GM18870 (cell line): ENCODE measurements around the gene GPR142.

ENCODE experiments used
- ATAC-seq: cut with Tn5 transposase; IDR thresholded peaks from one replicate; pipeline ENCODE4 v1.9.1; 2021; ENCODE audit warnings: moderate library complexity; ENCODE audit not compliant: unreplicated experiment

Gene GPR142

GRCh38 chr17:74367206-74367605 lies at the start of gene GPR142:
Gene GPR142 (plus strand): TSS chr17:74367506. CDS start chr17:74369541, 2,035 bp downstream.
- no peak for ATAC-seq

GRCh38 chr17:74318391-74318790 lies 48.9 kb upstream of the GPR142 start:
- no peak for ATAC-seq

DNA sequence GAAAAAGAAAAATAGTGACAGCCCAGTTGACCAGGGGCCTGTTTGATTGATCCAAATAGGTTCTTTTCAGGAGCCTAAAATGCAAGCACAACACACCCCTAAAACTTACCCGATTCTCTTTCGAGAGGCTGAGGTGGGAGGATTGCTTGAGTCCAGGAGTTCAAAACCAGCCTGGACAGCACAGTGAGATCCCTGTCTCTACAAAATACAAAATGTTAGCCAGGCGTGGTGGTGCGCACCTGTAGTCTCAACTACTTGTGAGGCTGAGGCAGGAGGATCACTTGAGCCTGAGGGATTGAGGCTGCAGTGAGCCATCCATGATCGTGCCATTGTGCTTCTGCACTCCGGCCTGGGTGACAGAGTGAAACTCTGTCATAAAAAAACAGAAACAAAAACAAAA lies 42.8 kb upstream of the GPR142 start:
- no peak for ATAC-seq

GRCh38 chr17:74325376-74325742 lies 41.9 kb upstream of the GPR142 start:
- ATAC-seq: no peak

- ATAC-seq: no peak
These were observed 41.4 kb upstream of the GPR142 start, which contains the start of gene KIF19 for GRCh38 chr17:74325743-74326379. Gene KIF19 (plus strand): TSS chr17:74326226. CDS start chr17:74326350, 124 bp downstream.

GRCh38 chr17:74326506-74326905 lies 40.8 kb upstream of the GPR142 start:
- no peak for ATAC-seq

DNA sequence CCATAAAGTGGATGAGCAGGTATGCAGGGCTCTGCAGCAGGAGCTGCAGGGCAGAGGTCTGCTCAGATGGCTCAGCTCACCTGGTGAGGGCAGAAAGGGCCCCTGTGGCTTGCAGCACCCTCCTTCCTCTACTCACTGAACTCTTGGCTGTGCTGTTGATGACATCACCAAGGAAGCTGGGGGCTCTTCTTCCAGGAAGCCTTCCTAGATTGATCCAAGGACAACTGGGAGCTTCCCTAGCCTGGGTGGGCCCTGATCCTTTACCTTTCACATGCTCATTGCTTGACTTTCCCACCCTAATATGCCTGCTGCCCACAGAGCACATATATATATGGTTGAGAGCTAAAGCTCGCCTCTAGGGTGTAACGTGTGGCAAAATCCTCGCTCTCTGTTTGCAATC lies 38.8 kb upstream of the GPR142 start:
- ATAC-seq: no peak

DNA sequence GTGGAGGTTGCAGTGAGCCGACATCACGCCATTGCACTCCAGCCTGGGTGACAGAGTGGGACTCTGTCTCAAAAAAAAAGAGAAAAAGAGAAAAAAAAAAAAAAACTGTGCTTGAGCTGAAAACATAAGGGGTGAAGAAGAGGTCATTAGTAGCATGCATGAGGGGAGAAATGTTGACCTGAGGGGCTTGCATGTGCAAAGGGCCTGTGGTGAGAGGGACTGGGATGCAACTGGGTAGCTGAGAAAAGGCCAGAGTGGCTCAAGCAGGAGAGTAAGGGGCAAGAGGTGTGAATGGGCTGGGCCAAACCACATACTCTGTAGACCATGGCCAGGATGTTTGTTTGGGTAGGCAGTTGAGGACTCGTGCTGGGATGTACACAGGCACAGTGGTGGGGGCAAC lies 37.9 kb upstream of the GPR142 start:
- no peak for ATAC-seq

- ATAC-seq: no peak
These were observed 36.9 kb upstream of the GPR142 start for GRCh38 chr17:74330446-74330845.

DNA sequence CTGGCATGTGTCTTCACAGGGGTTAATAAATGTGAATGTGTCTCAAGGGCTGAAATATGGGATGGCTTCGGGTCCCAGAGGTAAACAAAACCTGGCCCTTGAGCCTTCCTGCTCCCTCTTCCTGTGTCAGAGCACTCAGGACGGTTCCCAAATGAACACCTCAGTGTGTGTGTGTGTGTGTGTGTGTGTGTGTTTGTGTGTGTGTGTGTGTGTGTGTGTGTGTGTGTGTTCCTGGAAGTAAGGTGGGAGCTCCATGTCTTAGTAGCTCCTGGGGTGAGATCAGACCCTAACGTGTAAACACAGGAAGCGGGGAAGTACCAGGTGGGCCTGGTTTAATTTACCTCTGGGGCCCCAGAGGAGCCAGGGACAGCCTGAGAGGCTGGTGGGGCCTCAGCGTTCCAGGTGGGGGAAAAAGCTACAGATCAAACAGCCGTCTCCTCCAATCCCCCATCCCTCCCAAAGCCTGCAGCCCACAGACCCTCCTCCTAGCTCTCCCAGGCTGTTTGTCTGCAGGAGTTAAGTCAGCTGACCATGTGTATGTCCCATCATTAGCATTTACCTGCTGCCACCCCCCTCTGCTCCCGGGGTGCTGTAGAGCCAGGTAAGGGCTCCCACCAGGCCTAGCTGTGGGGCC lies 35.2 kb upstream of the GPR142 start:
- no peak for ATAC-seq

DNA sequence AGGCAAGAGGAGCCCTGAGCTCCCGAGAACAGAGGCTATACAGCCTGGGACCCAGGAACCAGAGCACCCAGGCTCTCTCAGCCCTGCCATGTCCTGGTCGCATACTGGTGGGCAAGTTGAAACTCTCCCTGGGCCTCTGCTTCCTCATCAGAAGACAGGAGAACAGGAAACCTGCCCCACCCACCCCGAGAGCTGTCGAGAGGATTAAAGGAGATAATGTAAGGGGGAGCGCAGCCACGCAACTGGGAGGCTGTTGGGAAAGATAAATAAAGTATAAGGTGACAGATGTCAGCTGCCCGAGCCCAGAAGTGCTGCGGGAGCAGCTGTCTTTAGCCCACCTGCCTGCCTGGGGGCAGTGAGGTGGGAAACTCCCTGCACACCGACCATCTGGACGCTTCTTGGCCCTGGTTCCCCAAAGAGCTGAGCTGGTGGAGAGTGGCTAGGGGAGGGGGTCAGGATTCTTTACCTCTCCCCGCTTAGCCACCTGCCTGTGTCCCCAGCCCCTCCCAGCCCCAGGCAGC lies 34.5 kb upstream of the GPR142 start:
- ATAC-seq: no peak

DNA sequence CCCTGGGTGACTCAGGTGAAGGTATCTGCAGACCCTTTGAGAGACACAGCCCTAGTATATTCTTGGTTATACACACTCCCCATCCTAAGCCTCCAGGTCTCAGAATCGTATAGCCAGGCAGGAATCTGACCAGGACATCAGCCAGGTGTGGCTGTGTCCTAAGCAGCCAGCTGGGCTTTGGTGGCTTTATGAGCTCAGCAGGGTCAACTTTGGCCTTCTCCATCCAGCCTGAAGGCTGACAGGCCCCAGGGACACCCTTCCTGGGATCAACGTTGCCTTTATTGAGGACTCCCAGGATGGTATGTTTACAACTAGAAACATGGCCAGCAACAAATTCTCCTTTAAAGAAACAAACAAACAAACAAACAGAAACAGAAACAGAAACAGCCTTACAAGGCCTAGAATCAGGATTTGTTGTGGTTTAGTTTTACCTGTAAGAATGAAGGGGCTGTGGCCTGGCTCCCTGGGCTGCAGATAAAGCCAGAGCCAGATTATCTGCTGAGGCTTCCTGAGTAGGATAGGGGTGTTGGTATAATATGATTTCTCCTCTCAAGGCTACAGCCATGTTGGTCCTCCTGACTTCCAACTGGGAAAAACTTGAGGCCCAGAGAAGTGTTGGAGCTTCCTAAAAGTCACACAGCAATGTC lies 32.8 kb upstream of the GPR142 start:
- ATAC-seq: no peak

GRCh38 chr17:74335529-74336062 lies 31.7 kb upstream of the GPR142 start:
- no peak for ATAC-seq

GRCh38 chr17:74336307-74336706 lies 31.0 kb upstream of the GPR142 start:
- no peak for ATAC-seq

- no peak for ATAC-seq
These were observed 29.3 kb upstream of the GPR142 start for GRCh38 chr17:74337834-74338500.

- no peak for ATAC-seq
These were observed 27.6 kb upstream of the GPR142 start for GRCh38 chr17:74339537-74340195.

- no peak for ATAC-seq
These were observed 26.8 kb upstream of the GPR142 start for GRCh38 chr17:74340470-74341023.

GRCh38 chr17:74342224-74342623 lies 25.1 kb upstream of the GPR142 start:
- no peak for ATAC-seq

- ATAC-seq: no peak
These were observed 24.2 kb upstream of the GPR142 start for GRCh38 chr17:74343121-74343520.

DNA sequence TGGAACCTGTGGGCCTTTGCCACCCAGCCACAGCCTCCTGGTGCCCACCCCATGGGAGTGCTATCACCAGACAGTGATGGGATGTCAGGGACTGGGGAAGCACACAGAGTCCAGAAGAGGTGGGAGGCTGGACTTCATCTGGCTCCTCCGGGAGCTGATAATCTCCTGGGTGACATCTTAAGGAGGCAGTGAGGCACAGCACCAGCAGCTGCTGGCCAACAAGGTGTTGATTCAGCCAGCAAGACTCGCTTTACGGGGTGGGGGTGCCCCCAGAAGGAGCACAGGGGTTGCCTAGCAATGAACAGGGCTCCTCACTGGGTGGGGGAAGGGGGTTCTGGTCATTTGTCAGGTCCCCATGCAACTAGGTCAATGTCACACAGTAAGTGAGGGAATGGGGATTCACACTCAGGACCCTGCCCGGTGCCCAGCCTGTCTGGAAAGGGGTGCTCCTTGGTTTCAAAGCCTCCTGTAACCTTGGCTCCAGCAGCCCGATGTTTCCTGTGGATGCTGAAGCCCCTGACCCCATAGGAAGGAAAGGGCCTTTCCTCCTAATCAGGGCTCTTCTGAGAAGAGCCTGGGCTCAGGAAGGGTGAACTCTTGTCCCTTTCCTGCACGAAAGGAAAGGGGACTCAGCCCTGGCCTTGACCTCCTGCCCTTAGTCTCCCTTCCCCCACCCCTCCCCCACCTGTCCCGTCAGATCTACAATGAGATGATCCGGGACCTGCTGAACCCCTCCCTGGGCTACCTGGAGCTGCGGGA lies 23.6 kb upstream of the GPR142 start:
- ATAC-seq: no peak
